BE2C (cell line): ENCODE results near the gene FOXR1.

ENCODE experiments used
- DNase-seq: peaks from one replicate; pipeline ENCODE4 v3.0.0-alpha.2; 2020
- H3K27me3 ChIP-seq: fragments of 250-450 bp; sonication (Bioruptor Pico); 2 replicates; pipeline ENCODE4 v1.5.1; 2020; ENCODE audit warnings: mild to moderate bottlenecking
- H3K36me3 ChIP-seq: fragments of 250-450 bp; sonication (Bioruptor Pico); 2 replicates; pipeline ENCODE4 v1.5.1; 2020; ENCODE audit warnings: mild to moderate bottlenecking
- H3K4me1 ChIP-seq: fragments of 250-450 bp; sonication (Bioruptor Pico); 2 replicates; pipeline ENCODE4 v1.5.1; 2020
- H3K4me3 ChIP-seq: 2 replicates; pipeline ENCODE4 v1.5.1; 2011; ENCODE audit warnings: low read depth, low read length
- H3K9me3 ChIP-seq: fragments of 250-450 bp; sonication (Bioruptor Pico); 2 replicates; pipeline ENCODE4 v1.5.1; 2020
- TF ChIP-seq, protein P1 (sequence below): IDR thresholded peaks from 2 replicates; pipeline ENCODE4 v1.5.1; 2012; ENCODE audit warnings: mild to moderate bottlenecking, low read depth, low read length

FOXR1 gene

DNA sequence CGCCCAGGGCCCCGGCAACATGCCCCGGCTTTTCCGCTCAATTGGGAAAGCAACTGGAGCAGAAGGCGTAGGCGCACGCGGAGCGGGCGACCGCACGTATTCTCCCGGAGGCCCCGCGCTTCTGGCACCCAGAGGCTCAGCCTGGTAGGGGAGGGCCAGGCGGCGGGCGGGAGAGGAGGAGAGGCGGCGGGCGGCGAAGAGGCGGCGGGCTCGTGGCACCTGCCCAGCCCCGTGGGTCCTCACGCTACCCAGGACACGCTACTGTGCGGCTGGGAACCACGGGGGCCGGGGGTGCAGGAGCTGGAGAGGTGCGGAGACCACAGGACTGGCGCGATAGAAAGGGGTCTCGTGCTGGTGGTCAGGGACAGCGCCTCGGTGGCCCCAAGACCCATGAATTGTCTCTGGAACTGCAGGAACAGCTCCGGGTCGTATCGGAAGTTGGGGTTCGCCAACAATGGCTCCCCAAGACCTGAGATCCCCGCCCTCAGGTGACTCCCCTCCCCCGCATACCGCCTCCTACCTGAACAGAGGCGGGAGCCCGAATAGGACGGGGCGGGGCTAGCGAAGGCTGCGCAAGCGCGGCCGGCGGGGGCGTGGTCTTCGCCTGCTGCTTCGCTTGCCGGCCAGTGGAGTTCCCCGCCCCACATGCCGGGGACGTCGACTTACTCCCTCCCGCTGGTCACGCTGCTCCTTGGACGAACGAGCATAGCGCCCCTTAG lies 58.9 kb downstream of the FOXR1 start, which contains the start of gene SLC37A4:
Gene SLC37A4, minus strand, starts transcription at position 549 of the 719 bp plus-strand sequence.
- Histone ChIP-seq H3K4me1 (no peaks in the 10 kb centered on the region), H3K27me3 (no peaks in the 10 kb centered on the region), H3K4me3 (peak within 1 kb of the TSS; percentile 86), H3K36me3 (peaks cover 11% of the 10 kb centered on the region; the same call in 1 of the 2 replicates), H3K9me3 (no peaks in the 10 kb centered on the region)
- DNase-seq: peak; percentile 99
- TF ChIP-seq, protein P1, sequence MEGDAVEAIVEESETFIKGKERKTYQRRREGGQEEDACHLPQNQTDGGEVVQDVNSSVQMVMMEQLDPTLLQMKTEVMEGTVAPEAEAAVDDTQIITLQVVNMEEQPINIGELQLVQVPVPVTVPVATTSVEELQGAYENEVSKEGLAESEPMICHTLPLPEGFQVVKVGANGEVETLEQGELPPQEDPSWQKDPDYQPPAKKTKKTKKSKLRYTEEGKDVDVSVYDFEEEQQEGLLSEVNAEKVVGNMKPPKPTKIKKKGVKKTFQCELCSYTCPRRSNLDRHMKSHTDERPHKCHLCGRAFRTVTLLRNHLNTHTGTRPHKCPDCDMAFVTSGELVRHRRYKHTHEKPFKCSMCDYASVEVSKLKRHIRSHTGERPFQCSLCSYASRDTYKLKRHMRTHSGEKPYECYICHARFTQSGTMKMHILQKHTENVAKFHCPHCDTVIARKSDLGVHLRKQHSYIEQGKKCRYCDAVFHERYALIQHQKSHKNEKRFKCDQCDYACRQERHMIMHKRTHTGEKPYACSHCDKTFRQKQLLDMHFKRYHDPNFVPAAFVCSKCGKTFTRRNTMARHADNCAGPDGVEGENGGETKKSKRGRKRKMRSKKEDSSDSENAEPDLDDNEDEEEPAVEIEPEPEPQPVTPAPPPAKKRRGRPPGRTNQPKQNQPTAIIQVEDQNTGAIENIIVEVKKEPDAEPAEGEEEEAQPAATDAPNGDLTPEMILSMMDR: peak; percentile 92
